AG08396 (cell line): ENCODE measurements around the gene MUC12.
"Not testable (repeated sequence)": the region's sequence is repeated elsewhere in the genome, so short reads cannot be mapped to it uniquely, and the experiment has no call there.

Experiments
- DNase-seq: peaks from one replicate; pipeline ENCODE4 v3.0.0; 2012; ENCODE audit warnings: low spot score, mixed read lengths

The MUC12 gene

GRCh38 chr7:100962537-100962936, 6.8 kb upstream of the MUC12 start:
- no peak for DNase-seq

- DNase-seq, result no peak
Observed at GRCh38 chr7:100963386-100963785, 6.0 kb upstream of the MUC12 start.

GRCh38 chr7:100963874-100964273, 5.5 kb upstream of the MUC12 start:
- DNase-seq, result no peak

- no peak for DNase-seq
Observed at GRCh38 chr7:100964630-100965029, 4.7 kb upstream of the MUC12 start.

GRCh38 chr7:100965045-100965722, 4.2 kb upstream of the MUC12 start:
- DNase-seq, result no peak

GRCh38 chr7:100965723-100966541, 3.4 kb upstream of the MUC12 start:
- DNase-seq, result peak; percentile 95

- DNase-seq, result no peak
Observed at GRCh38 chr7:100966542-100967291, 2.6 kb upstream of the MUC12 start.

- no peak for DNase-seq
Observed at GRCh38 chr7:100967292-100967863, 2.0 kb upstream of the MUC12 start.

- DNase-seq, result no peak
Observed at GRCh38 chr7:100968031-100968430, 1.3 kb upstream of the MUC12 start.

- no peak for DNase-seq
Observed at GRCh38 chr7:100968650-100969049, 715 bp upstream of the MUC12 start.

- DNase-seq, result no peak
Observed at GRCh38 chr7:100971111-100972001, 2.0 kb downstream of the MUC12 start.

GRCh38 chr7:100972002-100972347, 2.6 kb downstream of the MUC12 start:
- no peak for DNase-seq

- no peak for DNase-seq
Observed at GRCh38 chr7:100974021-100974420, 4.7 kb downstream of the MUC12 start.

- DNase-seq, result no peak
Observed at GRCh38 chr7:100975371-100975821, 6.0 kb downstream of the MUC12 start.

- no peak for DNase-seq
Observed at GRCh38 chr7:100978300-100978699, 8.9 kb downstream of the MUC12 start.

GRCh38 chr7:100983451-100984187, 14.3 kb downstream of the MUC12 start:
- DNase-seq, result no peak

- DNase-seq, result not testable (repeated sequence)
Observed at GRCh38 chr7:100984241-100984918, 15.0 kb downstream of the MUC12 start.

- not testable (repeated sequence) for DNase-seq
Observed at GRCh38 chr7:100985033-100985797, 15.8 kb downstream of the MUC12 start.

- DNase-seq, result no peak
Observed at GRCh38 chr7:100991631-100992030, 22.3 kb downstream of the MUC12 start.
